TTC549 (cell line): ENCODE results near the gene DDAH1.

Experiments
- FAIRE-seq: peaks from 2 replicates; lab custom pipeline; 2012; peaks lifted over from hg19 to GRCh38; lab: Jason Lieb, UNC

The DDAH1 gene

GRCh38 chr1:85326851-85327250 is 138.1 kb downstream of the DDAH1 start:
- FAIRE-seq, result no peak

GRCh38 chr1:85326336-85326735 is 138.6 kb downstream of the DDAH1 start:
- FAIRE-seq, result no peak

GRCh38 chr1:85325920-85326319 is 139.0 kb downstream of the DDAH1 start:
- FAIRE-seq, result no peak

GRCh38 chr1:85323770-85324169 is 141.2 kb downstream of the DDAH1 start:
- FAIRE-seq, result no peak

GRCh38 chr1:85322655-85323054 is 142.3 kb downstream of the DDAH1 start:
- FAIRE-seq, result no peak

- no peak for FAIRE-seq
Measured at GRCh38 chr1:85321237-85321964, 143.6 kb downstream of the DDAH1 start.

- FAIRE-seq, result no peak
Measured at GRCh38 chr1:85320371-85321131, 144.4 kb downstream of the DDAH1 start.

- no peak for FAIRE-seq
Measured at GRCh38 chr1:85319931-85320330, 145.0 kb downstream of the DDAH1 start.

GRCh38 chr1:85319491-85319890 is 145.5 kb downstream of the DDAH1 start:
- FAIRE-seq, result no peak

GRCh38 chr1:85318217-85318616 is 146.7 kb downstream of the DDAH1 start:
- FAIRE-seq, result no peak

- FAIRE-seq, result no peak
Measured at GRCh38 chr1:85317560-85317959, 147.4 kb downstream of the DDAH1 start.

GRCh38 chr1:85316321-85316720 is 148.6 kb downstream of the DDAH1 start:
- FAIRE-seq, result no peak

- FAIRE-seq, result no peak
Measured at GRCh38 chr1:85315789-85316188, 149.2 kb downstream of the DDAH1 start.

- FAIRE-seq, result no peak
Measured at GRCh38 chr1:85314726-85315125, 150.2 kb downstream of the DDAH1 start.

- no peak for FAIRE-seq
Measured at GRCh38 chr1:85313888-85314696, 150.9 kb downstream of the DDAH1 start.

GRCh38 chr1:85311818-85312217 is 153.1 kb downstream of the DDAH1 start:
- FAIRE-seq, result no peak

GRCh38 chr1:85308833-85309350 is 156.1 kb downstream of the DDAH1 start:
- FAIRE-seq, result no peak

- FAIRE-seq, result no peak
Measured at GRCh38 chr1:85307987-85308832, 156.7 kb downstream of the DDAH1 start.

- FAIRE-seq, result no peak
Measured at GRCh38 chr1:85306236-85306635, 158.7 kb downstream of the DDAH1 start.

GRCh38 chr1:85303440-85304162 is 161.4 kb downstream of the DDAH1 start:
- FAIRE-seq, result no peak

- no peak for FAIRE-seq
Measured at GRCh38 chr1:85300140-85300539, 164.8 kb downstream of the DDAH1 start.
